ENCODE results near the gene AK8. TPM values are rescaled to one million over a fixed set of nuclear protein-coding genes. Genes with fewer than 3 reads are reported as not detected.
A peak's percentile ranks its signal among the peaks of the same experiment; 100 is the strongest.

AK8 gene
- not detected in 2 replicates for total RNA-seq (2011; cell fraction: chromatin; rRNA removed; ENCODE audit: low replicate concordance)
- not detected in 2 replicates for total RNA-seq (2011; cell fraction: nucleolus; rRNA removed)
- total RNA-seq (2011; cell fraction: nucleoplasm; rRNA removed) = 0.22 TPM in 1 of 2 replicates, not detected in the other
- total RNA-seq (2014; rRNA removed) = not detected in 2 replicates
- total RNA-seq (2014; rRNA removed; fragmentation: Illumina TruSeq; extraction: Trizol) = not detected in 2 replicates
- total RNA-seq (2015; rRNA removed; fragmentation: Illumina TruSeq; extraction: Trizol) = not detected in 2 replicates
- total RNA-seq (2021) = not detected in 2 replicates
- polyA plus RNA-seq (2011; rRNA removed) = 0.03 TPM in 1 of 2 replicates, not detected in the other
- not detected in 2 replicates for polyA plus RNA-seq (2011; cell fraction: cytosol; rRNA removed)
- polyA plus RNA-seq (2011; cell fraction: nucleus; rRNA removed) = 0.06 and 0.09 TPM in 2 replicates
- 0.05 and 0.36 TPM in 2 replicates for polyA plus RNA-seq (2012)
- not detected in 2 replicates for polyA plus RNA-seq (2014; fragmentation: Illumina TruSeq; extraction: Trizol)
- polyA plus RNA-seq (2014; fragmentation: Nextera tagmentation; extraction: Ambion mirVana) = under 1 TPM; 0.06 to 0.37 TPM
- polyA plus RNA-seq (2014; rRNA removed) = not detected in 2 replicates
- 0.09 TPM in 1 of 2 replicates, not detected in the other for polyA minus RNA-seq (2011; rRNA and poly(A)+ RNA removed)
- not detected in 2 replicates for polyA minus RNA-seq (2011; cell fraction: cytosol; rRNA and poly(A)+ RNA removed)
- 0.22 and 0.27 TPM in 2 replicates for polyA minus RNA-seq (2011; cell fraction: nucleus; rRNA and poly(A)+ RNA removed)
- Bru-seq, nascent RNA = percentile 14 among the genes with signal in this experiment
- percentile 12 among the genes with signal in this experiment for BruChase-seq, experiment 1, labeled RNA remaining after a 2-hour chase
- percentile 10 among the genes with signal in this experiment for BruChase-seq, experiment 2, labeled RNA remaining after a 6-hour chase
- long read RNA-seq, experiment 1, partial matches to known transcripts = 0 of 1 reads
- long read RNA-seq, experiment 1, other reads (novel, unspliced or antisense) = 1 of 1 reads
- long read RNA-seq, experiment 2 = 0 reads
- long read RNA-seq, experiment 3 = 0 reads

GRCh38 chr9:132877824-132878694, at the start of gene AK8:
TSS of gene AK8 (minus strand) at chr9:132878284. CDS start at chr9:132878255, 29 bp downstream.
- Histone ChIP-seq H3K4me2 (ENCODE audit: insufficient read depth, low read length) (peak within 1 kb of the TSS; percentile 95), H2AFZ (ENCODE audit: low read depth, low read length) (peak within 1 kb of the TSS; percentile 100), H3K79me2 (ENCODE audit: control insufficient read depth, insufficient read depth, low read length) (no peaks in the 10 kb centered on the region), H3K27ac (ENCODE audit: extremely low read depth, low read depth, low read length) (peak within 1 kb of the TSS; percentile 68; the same call in 2 of the 3 replicates), H3K27me3 (ENCODE audit: control insufficient read depth in 2 of 2, insufficient read depth in 2 of 2, low read length in 2 of 2) (peaks cover 27 to 50% of the 10 kb centered on the region in 2 experiments; a peak in 4 of 5 replicates), H3K4me1 (replicated peaks in 1 of 2; ENCODE audit: control insufficient read depth in 2 of 2, insufficient read depth in 2 of 2, low read length in 2 of 2) (peaks cover 0 to 18% of the 10 kb centered on the region in 2 experiments; a peak in 3 of 5 replicates), H3K4me3 (peak within 1 kb of the TSS; percentile 100), H4K20me1 (replicated peaks; ENCODE audit: control insufficient read depth, insufficient read depth, low read length) (peaks cover 4% of the 10 kb centered on the region; the same call in 1 of the 2 replicates), H3K9me3 (replicated peaks; ENCODE audit: control insufficient read depth, insufficient read depth, low read depth, low read length) (no peaks in the 10 kb centered on the region), H3K36me3 (ENCODE audit: control insufficient read depth, insufficient read depth, low read length) (no peaks in the 10 kb centered on the region), H3K9me1 (ENCODE audit: control insufficient read depth, insufficient read depth, low read length) (no peaks in the 10 kb centered on the region), H3K9ac (ENCODE audit: insufficient read depth in 1 of 2, low read depth in 2 of 2, low read length in 2 of 2) (peak within 1 kb of the TSS; percentile 88 to 92)
- POLR2A ChIA-PET = interaction anchor here (0.7 to 0.9 kb wide), 2 partner anchors 11 to 196 kb away, joined by 3 read pairs; no protein-coding TSS in a partner anchor
- in situ Hi-C loops (cut with MboI) = no loop called here
- ATAC-seq = peak; percentile 91
- 1% methylated on average over 71 of the region's 89 CpGs for WGBS (ENCODE audit: insufficient coverage, low coverage, missing lambda C conversion rate)
- DNase-seq (ENCODE audit: extremely low read depth in 1 of 4, low spot score in 3 of 4) = peak; percentile 86 to 95 (median 94)
- FAIRE-seq = no peak
- CTCF ChIA-PET (ENCODE audit: low intra/inter-chr PET ratio) = no interaction called here
- TSS peak; percentile 65 for BruUV-seq (replicated peaks)
- intact Hi-C loops (cut with micrococcal nuclease) = no loop called here
- TF ChIP-seq CCAR2 (IDR thresholded peaks at IDR 0.05; ENCODE audit: low read depth, low read length) = no peak
- no peak for TF ChIP-seq TEAD2 (tag; IDR thresholded peaks at IDR 0.05)
- no peak for TF ChIP-seq ZNF445 (CRISPR knock-in tag; IDR thresholded peaks at IDR 0.05; ENCODE audit: low read depth)
- no peak for TF ChIP-seq MXD1 (CRISPR knock-in tag; IDR thresholded peaks at IDR 0.05; ENCODE audit: borderline replicate concordance, poor library complexity, severe bottlenecking)
- no peak for TF ChIP-seq CBX3 (IDR thresholded peaks at IDR 0.05; ENCODE audit: borderline replicate concordance in 1 of 2, low read length in 2 of 2)
- no peak for TF ChIP-seq ETV5 (CRISPR knock-in tag; IDR thresholded peaks at IDR 0.05; ENCODE audit: low read depth)
- no peak for TF ChIP-seq KAT8 (IDR thresholded peaks at IDR 0.05; ENCODE audit: low read depth)
- TF ChIP-seq ZNF512 (tag; IDR thresholded peaks at IDR 0.05) = no peak
- peak in 1 of 2 experiments; percentile 45; a peak in 1 of 4 replicates for TF ChIP-seq RCOR1 (IDR thresholded peaks at IDR 0.05; ENCODE audit: borderline replicate concordance in 1 of 2, low read depth in 2 of 2, low read length in 2 of 2)
- no peak for TF ChIP-seq NR2C1 (IDR thresholded peaks at IDR 0.05)
- no peak for TF ChIP-seq NR2C1 (tag; IDR thresholded peaks at IDR 0.05)
- TF ChIP-seq EZH2 (IDR thresholded peaks at IDR 0.05; ENCODE audit: borderline replicate concordance, low read depth, low read length) = no peak
- no peak for TF ChIP-seq ATF4 (CRISPR knock-in tag; IDR thresholded peaks at IDR 0.05)
- TF ChIP-seq MTA3 (IDR thresholded peaks at IDR 0.05; ENCODE audit: borderline replicate concordance) = peak; percentile 65; the same call in 1 of the 2 replicates

Measured in K562 (cell line).